Suppressor macrophage treated with lipopolysaccharide for 1 hour (primary cell): ENCODE measurements around the gene GARIN3.

ENCODE experiments used
- DNase-seq, 3 donors: peaks; one replicate each; pipeline ENCODE4 v3.0.0-alpha.2; 2020 to 2022

Gene GARIN3

GRCh38 chr5:157184117-157184670 is 18.1 kb upstream of the GARIN3 start:
- DNase-seq: no peak

DNA sequence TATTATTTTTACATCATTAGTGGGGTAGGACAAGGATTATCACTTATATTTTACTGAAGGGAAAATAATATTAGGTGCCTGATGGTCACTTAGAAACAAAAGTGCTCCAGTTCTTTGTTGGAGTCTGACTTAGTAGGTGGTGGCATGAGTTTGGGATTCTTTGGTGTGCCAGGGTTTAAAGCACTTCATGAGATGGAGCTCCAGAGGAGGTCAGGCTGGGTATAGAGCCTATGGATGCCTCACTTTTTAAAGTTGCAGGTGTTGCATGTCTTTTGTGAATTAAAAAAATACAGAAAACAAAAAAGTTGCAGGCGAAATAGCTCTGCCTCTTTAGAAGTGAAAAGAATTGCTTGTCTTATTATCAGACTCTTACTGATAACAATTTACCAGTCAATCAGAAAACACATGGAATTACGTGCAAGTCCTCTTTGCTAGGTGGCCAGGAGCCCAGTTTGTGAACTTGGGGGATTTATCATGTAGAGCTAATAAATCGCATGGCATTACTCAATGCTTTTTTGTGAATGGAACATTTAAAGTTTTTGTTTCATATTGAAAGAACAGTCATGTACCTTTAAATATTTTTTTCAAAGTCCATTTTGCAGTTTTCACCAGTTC is 16.2 kb upstream of the GARIN3 start:
- DNase-seq: no peak

- no peak for DNase-seq
These were observed 14.6 kb upstream of the GARIN3 start, which contains the start of gene ITK for GRCh38 chr5:157180374-157181264. Gene ITK (plus strand): TSS chr5:157180840. CDS start chr5:157180978, 138 bp downstream.

- no peak for DNase-seq
These were observed 12.9 kb upstream of the GARIN3 start for GRCh38 chr5:157178966-157179365.

DNA sequence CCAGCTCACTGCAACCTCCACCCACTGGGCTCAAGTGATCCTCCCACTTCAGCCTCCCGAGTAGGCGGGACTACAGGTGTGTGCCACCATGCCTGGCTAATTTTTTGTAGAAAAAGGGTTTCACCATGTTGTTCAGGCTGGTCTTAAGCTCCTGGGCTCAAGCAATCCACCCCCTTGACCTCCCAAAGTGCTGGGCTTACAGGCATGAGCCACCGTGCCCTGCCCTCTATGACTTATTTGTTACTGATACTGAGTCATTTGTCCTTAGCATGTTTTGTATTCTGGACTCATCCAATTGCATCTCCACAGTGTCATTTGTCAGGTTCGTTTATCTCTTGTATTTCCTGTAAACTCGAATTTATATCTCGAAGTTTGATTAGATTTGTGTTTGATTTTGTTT is 11.9 kb upstream of the GARIN3 start:
- peak in 2 of 3 donors; percentile 16 to 27 for DNase-seq

GRCh38 chr5:157175071-157175612 is 9.1 kb upstream of the GARIN3 start:
- DNase-seq: no peak

DNA sequence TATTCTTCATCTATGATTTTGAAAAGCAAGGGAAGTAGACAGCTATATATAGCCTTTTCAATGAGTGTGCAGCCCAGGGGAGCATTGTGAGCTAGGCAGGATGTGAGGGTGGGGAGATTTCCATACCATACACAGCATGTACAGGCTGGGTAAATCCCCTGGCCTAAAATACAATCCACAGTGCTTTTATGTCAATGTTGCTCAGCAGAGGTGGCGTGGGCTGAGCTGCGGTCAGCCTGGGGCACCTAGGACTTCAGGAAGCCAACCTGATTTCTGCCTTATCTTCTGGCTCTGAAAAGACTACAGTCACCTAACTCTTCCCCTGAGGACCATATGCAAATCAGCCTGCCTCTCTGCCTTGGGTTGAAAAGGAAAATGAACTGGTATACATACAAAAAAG is 6.3 kb upstream of the GARIN3 start:
- peak; percentile 35 to 61 (median 51) for DNase-seq

GRCh38 chr5:157168286-157168685 is 2.2 kb upstream of the GARIN3 start:
- no peak for DNase-seq

GRCh38 chr5:157167214-157167621 is 1.2 kb upstream of the GARIN3 start:
- DNase-seq: peak in 1 of 3 donors; percentile 23

- no peak for DNase-seq
These were observed 396 bp downstream of the GARIN3 start for GRCh38 chr5:157165668-157166067.

- no peak for DNase-seq
These were observed 803 bp downstream of the GARIN3 start for GRCh38 chr5:157165261-157165660.

DNA sequence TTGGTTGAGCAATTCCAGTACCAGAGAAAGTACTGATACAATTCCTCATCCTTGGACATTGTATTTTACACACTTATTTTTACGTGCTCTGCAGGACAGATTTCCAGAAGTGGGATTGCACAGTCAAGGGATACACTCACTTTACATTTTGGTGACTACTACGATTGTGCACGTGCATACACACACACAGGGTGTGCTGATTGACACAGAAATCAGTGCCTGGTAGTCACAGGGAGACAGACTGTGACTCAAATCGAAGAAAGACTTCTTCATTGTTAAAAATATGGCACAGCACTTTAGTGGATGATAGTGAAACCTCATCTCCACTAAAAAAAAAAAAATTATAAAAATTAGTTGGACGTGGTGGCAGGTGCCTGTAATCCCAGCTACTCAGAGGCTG is 1.5 kb downstream of the GARIN3 start:
- DNase-seq: no peak

DNA sequence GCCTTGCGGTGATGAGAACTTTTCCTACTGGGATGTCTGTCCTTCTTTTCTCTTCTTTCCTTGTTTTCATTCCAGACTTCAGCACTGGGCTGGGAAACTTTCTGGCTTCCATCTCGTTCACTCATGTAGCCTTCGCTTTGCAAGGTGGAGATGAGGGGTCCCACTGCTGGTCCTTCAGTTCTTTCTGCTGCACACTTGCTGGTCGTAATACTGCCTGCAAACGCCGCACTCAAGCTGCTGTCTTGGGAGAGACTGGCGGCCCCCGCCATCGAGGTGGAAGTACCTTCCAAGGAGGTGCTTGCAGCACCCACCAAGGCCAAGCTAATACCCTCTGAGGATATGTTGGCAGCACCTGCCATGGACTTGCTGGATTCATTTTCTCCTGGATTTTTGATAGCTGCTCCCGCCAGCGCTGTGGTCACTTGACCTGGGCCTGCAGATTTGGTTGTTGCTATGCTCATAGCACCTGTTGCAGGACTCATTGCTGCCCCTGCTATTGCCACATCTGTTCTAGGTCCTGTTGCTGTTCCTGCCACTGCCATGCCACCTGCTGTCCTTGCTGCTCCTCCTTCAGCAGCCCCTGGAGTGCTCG is 3.0 kb downstream of the GARIN3 start:
- no peak for DNase-seq

DNA sequence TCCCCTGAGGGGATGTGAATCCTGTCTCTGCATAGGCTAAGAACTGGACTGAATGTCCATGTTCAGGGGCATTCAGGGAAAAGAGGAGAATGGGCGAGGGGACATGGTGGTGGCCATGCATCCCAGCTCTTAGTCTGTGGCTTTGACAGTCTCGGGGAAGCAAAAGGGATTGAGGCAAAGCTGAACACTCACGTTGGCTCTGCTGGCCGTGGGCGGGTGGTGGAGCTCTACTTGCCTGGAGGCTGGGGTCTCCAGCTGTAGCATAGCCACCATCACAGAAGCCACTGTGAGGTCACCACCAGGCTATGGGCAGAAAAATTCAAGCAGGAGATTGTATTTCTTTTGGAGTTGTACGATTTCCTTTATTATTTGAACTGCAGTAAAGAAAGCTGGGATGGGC is 4.1 kb downstream of the GARIN3 start:
- DNase-seq: no peak

DNA sequence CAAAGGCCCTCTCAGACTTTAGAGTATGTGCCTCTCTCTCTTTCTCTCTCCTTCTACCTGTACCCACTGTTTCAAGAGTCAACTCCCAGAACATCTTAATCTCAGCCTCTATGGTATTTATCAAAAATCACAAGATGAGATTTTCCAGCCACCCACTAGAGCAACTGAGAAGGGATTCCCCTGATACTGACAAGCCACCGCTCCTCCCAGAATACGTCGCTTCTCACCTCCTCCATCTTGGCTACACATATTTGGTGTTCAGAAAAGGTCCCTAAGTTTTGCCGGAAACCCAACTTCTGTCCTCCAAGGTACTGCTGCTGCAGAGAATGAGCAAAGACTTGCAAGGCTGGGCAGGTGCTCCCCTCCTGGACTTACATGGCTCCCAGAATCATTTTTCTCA is 6.1 kb downstream of the GARIN3 start:
- no peak for DNase-seq

DNA sequence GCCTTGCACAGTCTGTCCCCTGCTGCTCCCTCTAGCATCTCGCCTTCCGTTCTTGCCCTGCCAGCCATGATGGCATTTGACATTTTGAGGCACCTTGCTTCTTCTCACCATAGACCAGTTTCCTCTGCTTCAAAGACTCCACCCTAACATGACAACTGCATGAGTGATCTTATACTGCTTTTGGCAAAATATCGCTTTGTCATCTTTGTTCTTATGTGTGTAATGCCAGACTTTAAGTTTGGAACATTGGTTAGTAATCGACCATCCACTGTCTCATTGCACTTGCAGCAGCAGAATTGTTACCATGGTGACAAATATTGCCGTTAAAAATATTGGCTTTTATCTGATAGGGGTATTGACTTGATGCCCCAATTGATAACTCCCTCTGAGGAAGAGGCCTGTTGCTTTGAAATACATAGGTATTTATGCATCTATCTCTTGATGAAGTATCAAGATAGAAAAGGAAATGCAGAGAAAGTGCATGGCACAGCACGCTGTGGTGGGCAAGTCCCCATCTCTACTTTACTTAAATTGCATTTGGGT is 6.8 kb downstream of the GARIN3 start:
- DNase-seq: no peak

DNA sequence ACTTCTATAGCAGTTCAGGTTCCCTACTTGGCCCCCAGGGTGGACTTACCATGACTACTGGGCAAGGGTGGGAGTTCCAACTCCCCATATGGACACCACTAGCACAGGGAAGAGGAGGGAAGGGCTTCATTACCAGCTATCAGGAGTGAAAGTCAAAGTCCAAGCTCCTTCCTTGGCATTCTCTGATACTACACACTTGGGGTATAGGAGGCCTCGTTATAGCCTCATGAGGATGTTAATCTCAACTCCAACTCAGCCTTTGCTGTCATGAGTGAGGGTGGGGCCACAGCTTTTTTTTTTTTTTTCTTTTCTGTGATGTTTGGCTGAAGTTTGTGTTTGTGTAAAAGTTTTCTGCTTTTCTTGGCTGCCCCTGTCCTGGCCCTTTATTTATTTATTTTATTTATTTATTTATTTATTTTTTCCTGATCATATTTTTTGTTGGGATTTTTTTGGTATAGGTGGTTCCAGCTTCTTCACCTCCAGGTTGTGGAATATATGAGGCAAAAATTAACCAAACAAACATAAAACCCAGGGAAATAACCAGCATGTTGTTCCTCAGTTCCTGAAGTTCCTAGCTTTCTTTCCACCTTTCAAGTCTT is 8.7 kb downstream of the GARIN3 start:
- no peak for DNase-seq

DNA sequence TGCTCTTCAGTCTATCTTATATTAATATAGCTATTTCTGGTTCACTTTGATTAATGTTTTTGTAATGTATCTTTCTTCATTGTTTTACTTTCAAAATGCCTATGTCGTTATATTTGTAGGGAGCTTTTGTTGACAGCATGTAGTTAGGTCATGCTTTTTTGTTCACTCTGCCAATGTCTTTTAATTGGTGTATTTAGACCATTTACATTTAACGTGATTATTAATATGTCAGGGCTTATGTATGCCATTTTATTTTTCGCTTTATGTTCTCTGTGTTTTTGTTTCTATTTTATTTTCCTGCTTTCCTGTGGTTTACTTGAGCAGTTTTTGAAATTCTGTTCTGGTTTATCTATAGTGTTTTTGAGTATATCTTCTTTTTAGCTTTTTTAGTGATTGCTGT is 10.8 kb downstream of the GARIN3 start:
- DNase-seq: no peak

DNA sequence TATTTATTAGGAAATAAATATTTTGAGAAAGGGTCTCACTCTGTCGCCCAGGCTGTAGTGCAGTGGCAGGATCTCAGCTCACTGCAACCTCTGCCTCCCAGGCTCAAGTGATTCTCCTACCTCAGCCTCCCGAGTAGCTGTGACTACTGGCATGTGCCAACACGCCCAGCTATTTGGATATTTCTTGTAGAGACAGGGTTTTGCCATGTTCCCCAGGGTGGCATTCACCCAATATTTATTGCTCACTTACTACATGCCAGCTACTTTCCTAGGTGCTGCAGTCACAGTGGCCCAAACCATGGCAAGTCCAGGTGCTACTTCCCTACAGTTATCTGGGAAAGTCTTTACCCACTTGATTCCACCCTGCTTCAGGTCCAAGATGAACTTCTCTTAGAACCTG is 15.1 kb downstream of the GARIN3 start:
- no peak for DNase-seq

DNA sequence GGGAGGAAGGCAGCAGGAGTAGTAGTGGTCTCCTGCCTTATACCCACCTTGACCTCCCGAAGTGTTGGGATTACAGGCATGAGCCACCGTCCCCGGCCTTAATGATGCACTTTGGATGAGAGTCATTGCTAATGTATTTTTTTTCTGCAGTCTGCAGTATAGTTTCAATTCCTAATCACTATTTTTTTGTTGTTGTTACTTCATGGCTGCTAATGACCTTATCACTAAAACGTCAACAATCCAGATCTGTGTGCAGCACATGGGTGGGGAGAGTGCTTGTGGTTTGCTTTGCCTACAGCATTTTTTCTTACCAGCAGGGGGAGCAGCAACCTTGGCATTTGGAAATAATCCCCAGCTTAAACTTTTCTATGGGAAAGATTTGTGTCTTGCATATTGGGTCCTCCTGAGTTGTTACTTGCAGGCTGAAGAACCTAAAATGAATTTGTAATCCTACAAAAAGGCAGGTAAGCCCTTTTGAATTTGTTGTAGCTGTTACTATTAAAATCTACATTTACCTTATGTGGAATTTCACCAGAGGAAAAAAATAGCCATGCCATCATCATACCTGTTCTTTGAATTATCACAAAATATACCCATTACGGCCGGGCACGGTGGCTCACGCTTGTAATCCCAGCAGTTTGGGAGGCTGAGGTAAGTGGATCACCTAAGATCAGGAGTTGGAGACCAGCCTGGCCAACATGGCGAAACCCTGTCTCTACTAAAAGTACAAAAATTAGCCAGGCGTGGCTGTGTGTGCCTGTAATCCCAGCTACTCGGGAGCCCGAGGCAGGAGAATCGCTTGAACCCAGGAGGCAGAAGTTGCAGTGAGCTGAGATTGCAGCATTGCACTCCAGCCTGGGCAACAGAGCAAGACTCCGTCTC is 17.1 kb downstream of the GARIN3 start:
- DNase-seq: peak; percentile 75 to 87 (median 85)
